IMR-90 (cell line): ENCODE data around the gene CDX1.

Experiments
- CEBPB ChIP-seq: IDR thresholded peaks from 2 replicates; pipeline ENCODE4 v1.6.1; 2012; ENCODE audit warnings: low read depth, low read length, improper control_type of control experiment
- CTCF ChIP-seq: conservative IDR thresholded peaks from 2 replicates; pipeline ENCODE4 v1.5.1; 2012; ENCODE audit warnings: mild to moderate bottlenecking, low read depth, low read length, improper control_type of control experiment
- MXI1 ChIP-seq: IDR thresholded peaks from 2 replicates; pipeline ENCODE4 v1.6.1; 2012; ENCODE audit warnings: low read depth, mild to moderate bottlenecking, low read length, moderate library complexity, borderline replicate concordance
- SMC3 ChIP-seq: fragments of 150-350 bp; IDR thresholded peaks from 2 replicates; pipeline ENCODE4 v1.6.1; 2016; ENCODE audit warnings: low read depth, mild to moderate bottlenecking, antibody characterized with exemption, low read length, moderate library complexity

- TF ChIP-seq CTCF: no peak
- no peak for TF ChIP-seq CEBPB
- TF ChIP-seq MXI1: no peak
- TF ChIP-seq SMC3: no peak
Measured at GRCh38 chr5:150208187-150209098, 41.9 kb downstream of the CDX1 start.
